ENCODE data around the gene KCNIP1.

DNA sequence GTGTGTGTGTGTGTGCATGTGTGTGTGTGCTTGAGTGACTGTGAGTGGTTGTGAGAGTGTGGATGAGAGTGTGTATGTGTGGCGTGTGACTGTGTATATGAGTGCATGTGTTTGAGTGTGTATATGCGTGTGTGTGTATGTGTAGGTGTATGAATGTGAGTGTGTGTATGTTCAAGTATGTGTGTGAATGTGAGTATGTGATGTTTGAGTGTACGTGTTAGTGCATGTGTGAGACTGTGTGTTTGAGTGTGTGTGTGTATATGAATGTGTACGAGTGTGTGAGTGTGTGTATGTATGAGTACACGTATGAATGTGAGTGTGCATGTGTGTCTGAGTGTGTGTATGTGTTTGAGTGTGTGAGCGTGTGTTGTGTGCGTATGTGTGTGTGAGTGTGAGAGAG lies 47.8 kb downstream of the KCNIP1 start:
- TF ChIP-seq, protein P1, sequence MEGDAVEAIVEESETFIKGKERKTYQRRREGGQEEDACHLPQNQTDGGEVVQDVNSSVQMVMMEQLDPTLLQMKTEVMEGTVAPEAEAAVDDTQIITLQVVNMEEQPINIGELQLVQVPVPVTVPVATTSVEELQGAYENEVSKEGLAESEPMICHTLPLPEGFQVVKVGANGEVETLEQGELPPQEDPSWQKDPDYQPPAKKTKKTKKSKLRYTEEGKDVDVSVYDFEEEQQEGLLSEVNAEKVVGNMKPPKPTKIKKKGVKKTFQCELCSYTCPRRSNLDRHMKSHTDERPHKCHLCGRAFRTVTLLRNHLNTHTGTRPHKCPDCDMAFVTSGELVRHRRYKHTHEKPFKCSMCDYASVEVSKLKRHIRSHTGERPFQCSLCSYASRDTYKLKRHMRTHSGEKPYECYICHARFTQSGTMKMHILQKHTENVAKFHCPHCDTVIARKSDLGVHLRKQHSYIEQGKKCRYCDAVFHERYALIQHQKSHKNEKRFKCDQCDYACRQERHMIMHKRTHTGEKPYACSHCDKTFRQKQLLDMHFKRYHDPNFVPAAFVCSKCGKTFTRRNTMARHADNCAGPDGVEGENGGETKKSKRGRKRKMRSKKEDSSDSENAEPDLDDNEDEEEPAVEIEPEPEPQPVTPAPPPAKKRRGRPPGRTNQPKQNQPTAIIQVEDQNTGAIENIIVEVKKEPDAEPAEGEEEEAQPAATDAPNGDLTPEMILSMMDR (IDR thresholded peaks at IDR 0.05 in 2 of 3, conservative IDR thresholded peaks at IDR 0.05 in 1 of 3; ENCODE audit: control insufficient read depth in 2 of 3, extremely low read depth in 1 of 3, insufficient read depth in 1 of 3, low read depth in 3 of 3, low read length in 3 of 3): no peak
- TF ChIP-seq, protein P2, sequence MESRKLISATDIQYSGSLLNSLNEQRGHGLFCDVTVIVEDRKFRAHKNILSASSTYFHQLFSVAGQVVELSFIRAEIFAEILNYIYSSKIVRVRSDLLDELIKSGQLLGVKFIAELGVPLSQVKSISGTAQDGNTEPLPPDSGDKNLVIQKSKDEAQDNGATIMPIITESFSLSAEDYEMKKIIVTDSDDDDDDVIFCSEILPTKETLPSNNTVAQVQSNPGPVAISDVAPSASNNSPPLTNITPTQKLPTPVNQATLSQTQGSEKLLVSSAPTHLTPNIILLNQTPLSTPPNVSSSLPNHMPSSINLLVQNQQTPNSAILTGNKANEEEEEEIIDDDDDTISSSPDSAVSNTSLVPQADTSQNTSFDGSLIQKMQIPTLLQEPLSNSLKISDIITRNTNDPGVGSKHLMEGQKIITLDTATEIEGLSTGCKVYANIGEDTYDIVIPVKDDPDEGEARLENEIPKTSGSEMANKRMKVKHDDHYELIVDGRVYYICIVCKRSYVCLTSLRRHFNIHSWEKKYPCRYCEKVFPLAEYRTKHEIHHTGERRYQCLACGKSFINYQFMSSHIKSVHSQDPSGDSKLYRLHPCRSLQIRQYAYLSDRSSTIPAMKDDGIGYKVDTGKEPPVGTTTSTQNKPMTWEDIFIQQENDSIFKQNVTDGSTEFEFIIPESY (IDR thresholded peaks at IDR 0.05): no peak
- TF ChIP-seq POLR2A (IDR thresholded peaks at IDR 0.05; ENCODE audit: low read depth, low read length): no peak

Data from GM12878 (cell line).